HUDEP-2 (cell line): ENCODE results near the gene LITAFD.
A peak's percentile ranks its signal among the peaks of the same experiment; 100 is the strongest.
"Not testable (repeated sequence)": the region's sequence is repeated elsewhere in the genome, so short reads cannot be mapped to it uniquely, and the experiment has no call there.

Experiments used
- DNase-seq, 76 experiments: peaks; one replicate each; lab custom pipeline; 2025; ENCODE audit not compliant: unreplicated experiment in 76 of 76; lab: John Stamatoyannopoulos, UW

Gene LITAFD

GRCh38 chr16:8869212-8869987 lies 12.8 kb upstream of the LITAFD start:
- DNase-seq: peak in 4 of 76 experiments; percentile 9 to 70 (median 14)

GRCh38 chr16:8869988-8870241 lies 12.2 kb upstream of the LITAFD start:
- not testable (repeated sequence) for DNase-seq

GRCh38 chr16:8872071-8872470 lies 10.1 kb upstream of the LITAFD start:
- DNase-seq: no peak

GRCh38 chr16:8872967-8873865 lies 8.9 kb upstream of the LITAFD start:
- no peak for DNase-seq

GRCh38 chr16:8873866-8874195 lies 8.3 kb upstream of the LITAFD start:
- DNase-seq: not testable (repeated sequence)

- no peak for DNase-seq
Measured at GRCh38 chr16:8874388-8874787, 7.8 kb upstream of the LITAFD start.

GRCh38 chr16:8875317-8875716 lies 6.8 kb upstream of the LITAFD start:
- DNase-seq: not testable (repeated sequence)

- no peak for DNase-seq
Measured at GRCh38 chr16:8877894-8878522, 4.1 kb upstream of the LITAFD start.

- no peak for DNase-seq
Measured at GRCh38 chr16:8878523-8878911, 3.6 kb upstream of the LITAFD start.

GRCh38 chr16:8880839-8881510 lies 1.2 kb upstream of the LITAFD start:
- DNase-seq: no peak

GRCh38 chr16:8882725-8883377 lies 700 bp downstream of the LITAFD start:
- no peak for DNase-seq

- DNase-seq: peak in 2 of 76 experiments; percentile 14 to 15
Measured at GRCh38 chr16:8885674-8886592, 3.8 kb downstream of the LITAFD start.

- DNase-seq: no peak
Measured at GRCh38 chr16:8886593-8887430, 4.7 kb downstream of the LITAFD start.

- DNase-seq: no peak
Measured at GRCh38 chr16:8887431-8887765, 5.2 kb downstream of the LITAFD start.

- peak in 1 of 76 experiments; percentile 26 for DNase-seq
Measured at GRCh38 chr16:8887952-8888560, 5.9 kb downstream of the LITAFD start.

- DNase-seq: no peak
Measured at GRCh38 chr16:8888951-8889892, 7.1 kb downstream of the LITAFD start.

GRCh38 chr16:8889893-8890548 lies 7.9 kb downstream of the LITAFD start:
- no peak for DNase-seq
